NCI-H460 (cell line): ENCODE data around the gene IFT122. TPM values are rescaled to one million over a fixed set of nuclear protein-coding genes. Genes with fewer than 3 reads are reported as not detected.
A peak's percentile ranks its signal among the peaks of the same experiment; 100 is the strongest.
"Not testable (repeated sequence)": the region's sequence is repeated elsewhere in the genome, so short reads cannot be mapped to it uniquely, and the experiment has no call there.

Experiments
- DNase-seq: peaks from one replicate; pipeline ENCODE4 v3.0.0-alpha.2; 2016; ENCODE audit warnings: low read depth; ENCODE audit errors: extremely low read depth
- polyA plus RNA-seq: library from polyadenylated mRNA; depleted of rRNA; stranded (reverse); fragments of >200 nt; gene quantifications from 2 replicates; pipeline ENCODE4 v1.2.3, GENCODE V29; 2014; cell fraction: nucleus; rRNA removed
- total RNA-seq: library from RNA; depleted of rRNA; stranded (reverse); fragments of >200 nt; shearing (Covaris generic); gene quantifications from 2 replicates; pipeline ENCODE4 v1.2.3, GENCODE V29; 2014; rRNA removed

IFT122 gene
- total RNA-seq, result 4.0 and 7.0 TPM in 2 replicates
- polyA plus RNA-seq, result 25.4 and 27.5 TPM in 2 replicates

GRCh38 chr3:129439817-129440617 is at the start of gene IFT122, which contains the start of gene MBD4:
TSS of gene IFT122 (plus strand) at chr3:129440224. CDS start at chr3:129440331, 107 bp downstream.
TSS of gene MBD4 (minus strand) at chr3:129439948. CDS start at chr3:129439833, 115 bp downstream.
- DNase-seq, result peak; percentile 96

GRCh38 chr3:129391583-129391982 is 48.4 kb upstream of the IFT122 start:
- not testable (repeated sequence) for DNase-seq

- not testable (repeated sequence) for DNase-seq
These were observed 47.7 kb upstream of the IFT122 start for GRCh38 chr3:129392106-129392887.

GRCh38 chr3:129393271-129393670 is 46.8 kb upstream of the IFT122 start:
- no peak for DNase-seq

- not testable (repeated sequence) for DNase-seq
These were observed 46.1 kb upstream of the IFT122 start for GRCh38 chr3:129393760-129394564.

GRCh38 chr3:129398803-129399144 is 41.2 kb upstream of the IFT122 start:
- no peak for DNase-seq

- peak; percentile 92 for DNase-seq
These were observed 40.7 kb upstream of the IFT122 start for GRCh38 chr3:129399145-129399894.

- peak; percentile 56 for DNase-seq
These were observed 40.1 kb upstream of the IFT122 start for GRCh38 chr3:129399895-129400357.

GRCh38 chr3:129402210-129402609 is 37.8 kb upstream of the IFT122 start:
- no peak for DNase-seq

GRCh38 chr3:129402616-129403015 is 37.4 kb upstream of the IFT122 start:
- DNase-seq, result no peak

- DNase-seq, result no peak
These were observed 36.6 kb upstream of the IFT122 start for GRCh38 chr3:129403450-129403849.

- no peak for DNase-seq
These were observed 35.9 kb upstream of the IFT122 start for GRCh38 chr3:129404130-129404529.

- no peak for DNase-seq
These were observed 35.4 kb upstream of the IFT122 start for GRCh38 chr3:129404610-129405009.

- DNase-seq, result no peak
These were observed 30.5 kb upstream of the IFT122 start for GRCh38 chr3:129409541-129409940.

GRCh38 chr3:129410971-129411370 is 29.1 kb upstream of the IFT122 start:
- DNase-seq, result no peak

GRCh38 chr3:129412542-129413198 is 27.4 kb upstream of the IFT122 start:
- DNase-seq, result no peak

- DNase-seq, result not testable (repeated sequence)
These were observed 26.8 kb upstream of the IFT122 start for GRCh38 chr3:129413238-129413637.

GRCh38 chr3:129413687-129414506 is 26.1 kb upstream of the IFT122 start:
- no peak for DNase-seq
